HEK293 (cell line): ENCODE data around the gene CNTNAP1.

Experiments
- CTCF ChIA-PET: fragments of 350-600 bp; formaldehyde crosslinking; extraction: SDS; loops from one replicate; lab custom pipeline; 2021; ENCODE audit warnings: antibody characterized with exemption; lab: Yijun Ruan, JAX
- POLR2A ChIA-PET: fragments of 300-600 bp; formaldehyde crosslinking; extraction: SDS; loops from one replicate; lab custom pipeline; 2020; ENCODE audit warnings: antibody characterized with exemption, inconsistent platforms; lab: Yijun Ruan, JAX
- H3K27ac ChIP-seq: fragments of 200-500 bp; sonication (Bioruptor generic); 2 replicates; pipeline ENCODE4 v1.5.1; 2014; ENCODE audit warnings: low read depth, low read length, control low read depth, inconsistent platforms; ENCODE audit errors: extremely low read depth
- H3K36me3 ChIP-seq, 2 experiments: fragments of 200-500 bp in 1 of 2; sonication (Bioruptor generic) in 1 of 2; 1 replicate in 1 of 2; 2 replicates in 1 of 2; pipeline ENCODE4 v1.5.1; 2014 to 2017; ENCODE audit warnings: inconsistent platforms in 2 of 2, low read length in 2 of 2; ENCODE audit not compliant: control insufficient read depth in 2 of 2, insufficient read depth in 1 of 2
- H3K4me1 ChIP-seq: fragments of 200-500 bp; sonication (Bioruptor generic); 2 replicates; pipeline ENCODE4 v1.5.1; 2014; ENCODE audit warnings: mild to moderate bottlenecking, low read length, inconsistent platforms; ENCODE audit not compliant: control insufficient read depth, insufficient read depth
- H3K4me3 ChIP-seq: 2 replicates; pipeline ENCODE4 v1.5.1; 2011; ENCODE audit warnings: low read depth, mild to moderate bottlenecking, control low read depth, low read length, moderate library complexity
- H3K9me3 ChIP-seq: fragments of 200-500 bp; sonication (Bioruptor generic); 2 replicates; pipeline ENCODE4 v1.5.1; 2014; ENCODE audit warnings: low read depth, low read length, inconsistent platforms; ENCODE audit not compliant: control insufficient read depth, insufficient read depth
- EGR2 ChIP-seq: fragments of 450-650 bp; formaldehyde crosslinking; IDR thresholded peaks from 2 replicates; pipeline ENCODE4 v1.5.1; 2016; ENCODE audit warnings: low read depth, missing biosample characterization, missing genetic modification characterization
- HOXA7 ChIP-seq: sonication (generic); formaldehyde crosslinking; IDR thresholded peaks from 2 replicates; pipeline ENCODE4 v1.8.1; 2022; ENCODE audit warnings: missing genetic modification reagents, borderline replicate concordance
- KLF17 ChIP-seq: fragments of 450-650 bp; formaldehyde crosslinking; IDR thresholded peaks from 2 replicates; pipeline ENCODE4 v1.5.1; 2016; ENCODE audit warnings: missing biosample characterization, missing genetic modification characterization
- SP7 ChIP-seq: fragments of 450-650 bp; formaldehyde crosslinking; IDR thresholded peaks from 2 replicates; pipeline ENCODE4 v1.5.1; 2016; ENCODE audit warnings: missing biosample characterization, missing genetic modification characterization
- ZFHX2 ChIP-seq: fragments of 450-650 bp; formaldehyde crosslinking; conservative IDR thresholded peaks from 2 replicates; pipeline ENCODE4 v1.5.1; 2016; ENCODE audit warnings: missing biosample characterization, missing genetic modification characterization
- ZFP3 ChIP-seq: fragments of 450-650 bp; formaldehyde crosslinking; IDR thresholded peaks from 2 replicates; pipeline ENCODE4 v1.5.1; 2016; ENCODE audit warnings: low read depth, missing biosample characterization, missing genetic modification characterization
- ZFP41 ChIP-seq: fragments of 450-650 bp; formaldehyde crosslinking; IDR thresholded peaks from 2 replicates; pipeline ENCODE4 v1.5.1; 2016; ENCODE audit warnings: missing biosample characterization, missing genetic modification characterization, borderline replicate concordance
- ZNF133 ChIP-seq: fragments of 450-650 bp; formaldehyde crosslinking; IDR thresholded peaks from 2 replicates; pipeline ENCODE4 v1.5.1; 2016; ENCODE audit warnings: missing biosample characterization, missing genetic modification characterization
- ZNF140 ChIP-seq: fragments of 450-650 bp; formaldehyde crosslinking; IDR thresholded peaks from 2 replicates; pipeline ENCODE4 v1.5.1; 2016; ENCODE audit warnings: missing biosample characterization, missing genetic modification characterization
- ZNF174 ChIP-seq: fragments of 450-650 bp; formaldehyde crosslinking; IDR thresholded peaks from 2 replicates; pipeline ENCODE4 v1.5.0; 2017; ENCODE audit warnings: missing biosample characterization, mild to moderate bottlenecking, missing genetic modification characterization
- ZNF19 ChIP-seq: fragments of 450-650 bp; formaldehyde crosslinking; IDR thresholded peaks from 2 replicates; pipeline ENCODE4; 2016; ENCODE audit warnings: missing biosample characterization, missing genetic modification characterization, low read depth
- ZNF2 ChIP-seq: fragments of 450-650 bp; formaldehyde crosslinking; IDR thresholded peaks from 2 replicates; pipeline ENCODE4 v1.5.1; 2016; ENCODE audit warnings: missing biosample characterization, missing genetic modification characterization
- ZNF221 ChIP-seq: fragments of 450-650 bp; formaldehyde crosslinking; IDR thresholded peaks from 2 replicates; pipeline ENCODE4 v1.5.1; 2017; ENCODE audit warnings: missing biosample characterization, missing genetic modification characterization, borderline replicate concordance
- ZNF341 ChIP-seq: fragments of 450-650 bp; formaldehyde crosslinking; IDR thresholded peaks from 2 replicates; pipeline ENCODE4; 2016; ENCODE audit warnings: low read depth, missing biosample characterization, missing genetic modification characterization
- ZNF548 ChIP-seq: fragments of 450-650 bp; formaldehyde crosslinking; IDR thresholded peaks from 2 replicates; pipeline ENCODE4 v1.5.1; 2016; ENCODE audit warnings: missing biosample characterization, missing genetic modification characterization
- ZNF658 ChIP-seq: fragments of 450-650 bp; formaldehyde crosslinking; IDR thresholded peaks from 2 replicates; pipeline ENCODE4; 2016; ENCODE audit warnings: missing biosample characterization, missing genetic modification characterization
- ZNF837 ChIP-seq: fragments of 450-650 bp; formaldehyde crosslinking; IDR thresholded peaks from 2 replicates; pipeline ENCODE4 v1.5.1; 2016; ENCODE audit warnings: missing biosample characterization, missing genetic modification characterization
- ZSCAN23 ChIP-seq: fragments of 450-650 bp; formaldehyde crosslinking; IDR thresholded peaks from 2 replicates; pipeline ENCODE4 v1.5.1; 2016; ENCODE audit warnings: missing biosample characterization, missing genetic modification characterization
- ZSCAN4 ChIP-seq: fragments of 450-650 bp; formaldehyde crosslinking; IDR thresholded peaks from 2 replicates; pipeline ENCODE4 v1.5.1; 2017; ENCODE audit warnings: missing biosample characterization, missing genetic modification characterization
- TF ChIP-seq, protein P1 (sequence below): fragments of 450-650 bp; formaldehyde crosslinking; IDR thresholded peaks from 2 replicates; pipeline ENCODE4 v1.5.1; 2016; ENCODE audit warnings: missing biosample characterization, missing genetic modification characterization
- TF ChIP-seq, protein P2 (sequence below): fragments of 450-650 bp; formaldehyde crosslinking; IDR thresholded peaks from 2 replicates; pipeline ENCODE4 v1.5.1; 2017; ENCODE audit warnings: missing biosample characterization, mild to moderate bottlenecking, missing genetic modification characterization, moderate library complexity

Gene CNTNAP1

GRCh38 chr17:42697108-42697811, 14.9 kb downstream of the CNTNAP1 start (continued):
- TF ChIP-seq KLF17 (no peak), ZNF221 (tag by site-specific recombination) (no peak), ZNF548 (tag by site-specific recombination) (no peak), ZNF140 (no peak), ZNF2 (tag by site-specific recombination) (no peak), ZNF133 (tag by site-specific recombination) (no peak), ZSCAN23 (tag by site-specific recombination) (no peak), ZNF837 (tag by site-specific recombination) (no peak)

DNA sequence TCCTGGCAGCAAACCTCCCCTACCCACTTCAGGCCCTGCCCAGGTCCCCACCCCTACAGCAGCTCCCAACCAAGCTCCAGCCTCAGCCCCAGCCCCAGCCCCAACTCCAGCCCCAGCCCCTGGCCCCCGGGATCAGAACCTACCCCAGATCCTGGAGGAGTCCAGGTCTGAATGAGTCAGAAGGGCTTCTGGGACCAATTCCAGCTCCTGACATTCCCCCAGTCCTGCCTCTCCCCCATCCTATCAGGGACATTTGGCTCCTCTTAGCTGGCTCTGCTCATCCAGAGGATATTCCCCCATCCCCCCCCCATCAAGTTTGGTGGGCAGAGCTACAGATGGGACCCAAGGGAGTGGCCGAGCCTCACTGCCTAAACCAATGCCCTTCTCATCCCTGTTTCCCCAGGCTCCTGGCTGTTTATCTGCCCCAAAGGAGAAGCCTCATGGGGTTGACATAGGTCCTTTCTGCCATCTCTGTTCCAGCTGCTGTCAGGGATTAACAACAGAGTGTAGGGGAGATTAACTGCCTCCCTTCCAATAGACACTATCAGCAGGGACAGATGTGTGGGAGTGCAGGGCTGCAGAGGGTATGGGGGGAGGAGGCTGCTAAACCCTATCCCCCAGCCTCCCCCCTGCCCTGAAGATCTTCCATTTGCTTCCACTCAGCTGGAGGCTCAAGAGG, 16.5 kb downstream of the CNTNAP1 start:
- no peak overlapping the region for H3K27ac ChIP-seq
- H3K9me3 ChIP-seq = no peaks in the 10 kb centered on the region
- no peak overlapping the region for H3K4me3 ChIP-seq
- TF ChIP-seq EGR2 (tag by site-specific recombination) = peak; percentile 55; the same call in 1 of the 2 replicates
- TF ChIP-seq, protein P1, sequence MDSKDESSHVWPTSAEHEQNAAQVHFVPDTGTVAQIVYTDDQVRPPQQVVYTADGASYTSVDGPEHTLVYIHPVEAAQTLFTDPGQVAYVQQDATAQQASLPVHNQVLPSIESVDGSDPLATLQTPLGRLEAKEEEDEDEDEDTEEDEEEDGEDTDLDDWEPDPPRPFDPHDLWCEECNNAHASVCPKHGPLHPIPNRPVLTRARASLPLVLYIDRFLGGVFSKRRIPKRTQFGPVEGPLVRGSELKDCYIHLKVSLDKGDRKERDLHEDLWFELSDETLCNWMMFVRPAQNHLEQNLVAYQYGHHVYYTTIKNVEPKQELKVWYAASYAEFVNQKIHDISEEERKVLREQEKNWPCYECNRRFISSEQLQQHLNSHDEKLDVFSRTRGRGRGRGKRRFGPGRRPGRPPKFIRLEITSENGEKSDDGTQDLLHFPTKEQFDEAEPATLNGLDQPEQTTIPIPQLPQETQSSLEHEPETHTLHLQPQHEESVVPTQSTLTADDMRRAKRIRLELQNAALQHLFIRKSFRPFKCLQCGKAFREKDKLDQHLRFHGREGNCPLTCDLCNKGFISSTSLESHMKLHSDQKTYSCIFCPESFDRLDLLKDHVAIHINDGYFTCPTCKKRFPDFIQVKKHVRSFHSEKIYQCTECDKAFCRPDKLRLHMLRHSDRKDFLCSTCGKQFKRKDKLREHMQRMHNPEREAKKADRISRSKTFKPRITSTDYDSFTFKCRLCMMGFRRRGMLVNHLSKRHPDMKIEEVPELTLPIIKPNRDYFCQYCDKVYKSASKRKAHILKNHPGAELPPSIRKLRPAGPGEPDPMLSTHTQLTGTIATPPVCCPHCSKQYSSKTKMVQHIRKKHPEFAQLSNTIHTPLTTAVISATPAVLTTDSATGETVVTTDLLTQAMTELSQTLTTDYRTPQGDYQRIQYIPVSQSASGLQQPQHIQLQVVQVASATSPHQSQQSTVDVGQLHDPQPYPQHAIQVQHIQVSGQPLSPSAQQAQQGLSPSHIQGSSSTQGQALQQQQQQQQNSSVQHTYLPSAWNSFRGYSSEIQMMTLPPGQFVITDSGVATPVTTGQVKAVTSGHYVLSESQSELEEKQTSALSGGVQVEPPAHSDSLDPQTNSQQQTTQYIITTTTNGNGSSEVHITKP (tag by site-specific recombination) = peak; percentile 47; the same call in 1 of the 2 replicates
- peak; percentile 62 for TF ChIP-seq ZFHX2 (tag by site-specific recombination)
- TF ChIP-seq ZNF19 (tag by site-specific recombination) = no peak
- peak; percentile 71 for TF ChIP-seq ZNF341
- no peak for TF ChIP-seq ZFP41 (tag by site-specific recombination)
- ChIA-PET POLR2A (interaction anchor here (0.6 to 1.4 kb wide), 3 partner anchors 12 to 149 kb away, joined by 3 to 5 read pairs (median 4); partner anchors contain the start of gene BECN1), CTCF (interaction anchor here (0.5 to 1.2 kb wide), 5 partner anchors 20 to 121 kb away, joined by 3 to 6 read pairs (median 3); no protein-coding TSS in a partner anchor)
- no peaks in the 10 kb centered on the region for H3K4me1 ChIP-seq
- peaks cover 21 to 75% of the 10 kb centered on the region in 2 experiments; a peak in 2 of 3 replicates for H3K36me3 ChIP-seq

DNA sequence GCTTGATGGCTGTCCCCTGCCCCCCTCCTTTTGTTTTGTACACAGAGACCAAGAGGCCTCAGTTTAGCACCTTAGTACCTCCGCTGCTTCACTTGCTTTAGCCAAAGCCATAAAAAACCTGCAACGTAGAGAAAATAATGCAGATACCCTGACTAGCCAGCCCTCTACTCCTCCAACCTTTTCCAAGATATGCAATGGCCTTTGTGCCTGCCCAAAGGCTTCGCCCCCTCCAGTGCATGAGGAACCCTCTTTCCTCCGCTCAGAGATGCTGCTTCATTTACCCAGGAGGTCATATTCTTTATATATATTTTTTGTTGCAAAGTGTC, 17.0 kb downstream of the CNTNAP1 start:
- Histone ChIP-seq H3K9me3 (no peaks in the 10 kb centered on the region), H3K27ac (no peak overlapping the region), H3K4me3 (no peak overlapping the region), H3K36me3 (peaks cover 17 to 80% of the 10 kb centered on the region in 2 experiments; a peak in 2 of 3 replicates), H3K4me1 (no peaks in the 10 kb centered on the region)
- POLR2A ChIA-PET = interaction anchor here (0.6 to 1.2 kb wide), 4 partner anchors 8 to 149 kb away, joined by 3 to 5 read pairs (median 3); partner anchors contain the start of gene TUBG1
- CTCF ChIA-PET = interaction anchor here (0.5 to 0.7 kb wide), 3 partner anchors 20 to 120 kb away, joined by 3 to 6 read pairs (median 3); no protein-coding TSS in a partner anchor
- TF ChIP-seq SP7 (tag by site-specific recombination) (no peak), ZFP3 (no peak), ZSCAN4 (tag by site-specific recombination) (no peak), ZNF174 (tag by site-specific recombination) (no peak), ZNF658 (tag by site-specific recombination) (no peak), HOXA7 (CRISPR knock-in tag) (no peak)
- TF ChIP-seq, protein P2, sequence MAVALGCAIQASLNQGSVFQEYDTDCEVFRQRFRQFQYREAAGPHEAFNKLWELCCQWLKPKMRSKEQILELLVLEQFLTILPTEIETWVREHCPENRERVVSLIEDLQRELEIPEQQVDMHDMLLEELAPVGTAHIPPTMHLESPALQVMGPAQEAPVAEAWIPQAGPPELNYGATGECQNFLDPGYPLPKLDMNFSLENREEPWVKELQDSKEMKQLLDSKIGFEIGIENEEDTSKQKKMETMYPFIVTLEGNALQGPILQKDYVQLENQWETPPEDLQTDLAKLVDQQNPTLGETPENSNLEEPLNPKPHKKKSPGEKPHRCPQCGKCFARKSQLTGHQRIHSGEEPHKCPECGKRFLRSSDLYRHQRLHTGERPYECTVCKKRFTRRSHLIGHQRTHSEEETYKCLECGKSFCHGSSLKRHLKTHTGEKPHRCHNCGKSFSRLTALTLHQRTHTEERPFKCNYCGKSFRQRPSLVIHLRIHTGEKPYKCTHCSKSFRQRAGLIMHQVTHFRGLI = no peak
